Urothelium cell line (cell line): ENCODE results near the gene EHMT2.
A peak's percentile ranks its signal among the peaks of the same experiment; 100 is the strongest.
"Not testable (repeated sequence)": the region's sequence is repeated elsewhere in the genome, so short reads cannot be mapped to it uniquely, and the experiment has no call there.

Source experiments
- DNase-seq: peaks from one replicate; pipeline ENCODE4 v3.0.0; 2011; ENCODE audit warnings: low spot score, mixed read lengths
- FAIRE-seq: peaks from 2 replicates; lab custom pipeline; 2011; peaks lifted over from hg19 to GRCh38; lab: Jason Lieb, UNC

Gene EHMT2

GRCh38 chr6:31915756-31916155, 18.3 kb upstream of the EHMT2 start:
- DNase-seq = no peak

GRCh38 chr6:31915351-31915750, 17.9 kb upstream of the EHMT2 start:
- DNase-seq (no peak), FAIRE-seq (no peak)

More at GRCh38 chr6:31915756-31916155, 18.3 kb upstream of the EHMT2 start:
- FAIRE-seq = no peak

GRCh38 chr6:31911826-31912585, 14.5 kb upstream of the EHMT2 start:
- no peak for FAIRE-seq

GRCh38 chr6:31909298-31909697, 11.8 kb upstream of the EHMT2 start:
- not testable (repeated sequence) for DNase-seq, FAIRE-seq

More at GRCh38 chr6:31911826-31912585, 14.5 kb upstream of the EHMT2 start:
- no peak for DNase-seq

GRCh38 chr6:31908791-31909190, 11.3 kb upstream of the EHMT2 start:
- DNase-seq (no peak), FAIRE-seq (no peak)

- not testable (repeated sequence) for FAIRE-seq, DNase-seq
Measured at GRCh38 chr6:31908255-31908654, 10.8 kb upstream of the EHMT2 start.

GRCh38 chr6:31907158-31907813, 9.8 kb upstream of the EHMT2 start:
- FAIRE-seq (no peak), DNase-seq (peak; percentile 29)

- not testable (repeated sequence) for DNase-seq, FAIRE-seq
Measured at GRCh38 chr6:31906727-31907126, 9.2 kb upstream of the EHMT2 start.

- DNase-seq (no peak), FAIRE-seq (no peak)
Measured at GRCh38 chr6:31906122-31906521, 8.6 kb upstream of the EHMT2 start.

GRCh38 chr6:31905041-31905440, 7.5 kb upstream of the EHMT2 start:
- no peak for FAIRE-seq
- DNase-seq = no peak

- FAIRE-seq (no peak), DNase-seq (no peak)
Measured at GRCh38 chr6:31903957-31904356, 6.5 kb upstream of the EHMT2 start.

- FAIRE-seq (no peak), DNase-seq (peak; percentile 94)
Measured at GRCh38 chr6:31901953-31902643, 4.6 kb upstream of the EHMT2 start, which contains the start of gene ZBTB12. Gene ZBTB12 (minus strand): TSS chr6:31902086. CDS start chr6:31901305, 781 bp downstream.

- FAIRE-seq (no peak), DNase-seq (peak; percentile 62)
Measured at GRCh38 chr6:31901415-31901952, 4.0 kb upstream of the EHMT2 start.

GRCh38 chr6:31900917-31901414, 3.5 kb upstream of the EHMT2 start:
- FAIRE-seq = no peak
- no peak for DNase-seq

- FAIRE-seq (no peak), DNase-seq (no peak)
Measured at GRCh38 chr6:31899882-31900722, 2.6 kb upstream of the EHMT2 start.

- no peak for FAIRE-seq
- DNase-seq = no peak
Measured at GRCh38 chr6:31899215-31899614, 1.7 kb upstream of the EHMT2 start.

- FAIRE-seq (no peak), DNase-seq (peak; percentile 67)
Measured at GRCh38 chr6:31898383-31899011, 999 bp upstream of the EHMT2 start.

- DNase-seq = peak; percentile 34
- no peak for FAIRE-seq
Measured at GRCh38 chr6:31896856-31897611, 464 bp downstream of the EHMT2 start.

GRCh38 chr6:31896493-31896855, 1.0 kb downstream of the EHMT2 start:
- FAIRE-seq = no peak

More at GRCh38 chr6:31896493-31896855, 1.0 kb downstream of the EHMT2 start:
- DNase-seq = no peak
